NT2/D1 (cell line): Measurements from ENCODE around the gene CNTN5.
A peak's percentile ranks its signal among the peaks of the same experiment; 100 is the strongest.

ENCODE experiments used
- DNase-seq: peaks from one replicate; pipeline ENCODE4 v3.0.0-alpha.2; 2011; ENCODE audit warnings: low read depth, low spot score
- H3K27me3 ChIP-seq: 2 replicates; pipeline ENCODE4 v1.6.0; 2011; ENCODE audit warnings: mild to moderate bottlenecking; ENCODE audit not compliant: insufficient read length, insufficient read depth
- H3K36me3 ChIP-seq: 2 replicates; pipeline ENCODE4 v1.6.1; 2011; ENCODE audit warnings: mild to moderate bottlenecking, low read length, mixed read lengths; ENCODE audit not compliant: insufficient read depth, insufficient read length
- H3K4me1 ChIP-seq: 2 replicates; pipeline ENCODE4 v1.5.1; 2011; ENCODE audit not compliant: insufficient read depth, insufficient read length
- H3K4me3 ChIP-seq: 2 replicates; pipeline ENCODE4 v1.5.1; 2011; ENCODE audit warnings: low read depth; ENCODE audit not compliant: insufficient read length
- H3K9ac ChIP-seq: 2 replicates; pipeline ENCODE4 v1.6.0; 2011; ENCODE audit warnings: low read depth; ENCODE audit not compliant: insufficient read length
- H3K9me3 ChIP-seq: 2 replicates; pipeline ENCODE4 v1.5.1; 2011; ENCODE audit warnings: mild to moderate bottlenecking, low read length; ENCODE audit not compliant: insufficient read depth
- SUZ12 ChIP-seq: IDR thresholded peaks from 2 replicates; pipeline ENCODE4 v1.6.1; 2011; ENCODE audit not compliant: insufficient read length, insufficient read depth; ENCODE audit errors: extremely low read depth
- YY1 ChIP-seq: IDR thresholded peaks from 2 replicates; pipeline ENCODE4 v1.6.1; 2011; ENCODE audit not compliant: insufficient read length, insufficient read depth
- ZNF274 ChIP-seq: IDR thresholded peaks from 2 replicates; pipeline ENCODE4 v1.6.1; 2011; ENCODE audit warnings: mild to moderate bottlenecking, low read depth, low read length

The CNTN5 gene

GRCh38 chr11:100008417-100008816 lies 987.7 kb downstream of the CNTN5 start:
- H3K9ac ChIP-seq, result no peak overlapping the region
- no peak for DNase-seq
- H3K4me1 ChIP-seq, result no peaks in the 10 kb centered on the region
- H3K36me3 ChIP-seq, result no peaks in the 10 kb centered on the region
- no peaks in the 10 kb centered on the region for H3K27me3 ChIP-seq
- H3K4me3 ChIP-seq, result no peak overlapping the region
- no peaks in the 10 kb centered on the region for H3K9me3 ChIP-seq
- TF ChIP-seq YY1 (no peak), ZNF274 (no peak), SUZ12 (no peak)

- no peaks in the 10 kb centered on the region for H3K9me3 ChIP-seq
- no peak overlapping the region for H3K9ac ChIP-seq
- no peaks in the 10 kb centered on the region for H3K4me1 ChIP-seq
- TF ChIP-seq SUZ12 (no peak), ZNF274 (no peak), YY1 (no peak)
- H3K36me3 ChIP-seq, result no peaks in the 10 kb centered on the region
- H3K4me3 ChIP-seq, result no peak overlapping the region
- DNase-seq, result no peak
- no peaks in the 10 kb centered on the region for H3K27me3 ChIP-seq
Measured at GRCh38 chr11:100009728-100010127, 989.0 kb downstream of the CNTN5 start.

- DNase-seq, result peak; percentile 13
- no peaks in the 10 kb centered on the region for H3K36me3 ChIP-seq
- no peak overlapping the region for H3K4me3 ChIP-seq
- H3K4me1 ChIP-seq, result no peaks in the 10 kb centered on the region
- no peak for TF ChIP-seq SUZ12
- no peak for TF ChIP-seq YY1
- TF ChIP-seq ZNF274, result no peak
- H3K9me3 ChIP-seq, result no peaks in the 10 kb centered on the region
- H3K9ac ChIP-seq, result no peak overlapping the region
- no peaks in the 10 kb centered on the region for H3K27me3 ChIP-seq
Measured at GRCh38 chr11:100010393-100010792, 989.6 kb downstream of the CNTN5 start.

- Histone ChIP-seq H3K4me3 (no peak overlapping the region), H3K36me3 (no peaks in the 10 kb centered on the region), H3K27me3 (no peaks in the 10 kb centered on the region), H3K9me3 (no peaks in the 10 kb centered on the region), H3K4me1 (no peaks in the 10 kb centered on the region), H3K9ac (no peak overlapping the region)
- no peak for DNase-seq
- TF ChIP-seq YY1, result no peak
- TF ChIP-seq SUZ12, result no peak
- no peak for TF ChIP-seq ZNF274
Measured at GRCh38 chr11:100011697-100012096, 990.9 kb downstream of the CNTN5 start.

GRCh38 chr11:100013011-100013410 lies 992.3 kb downstream of the CNTN5 start:
- Histone ChIP-seq H3K4me3 (no peak overlapping the region), H3K4me1 (no peaks in the 10 kb centered on the region), H3K9me3 (no peaks in the 10 kb centered on the region), H3K27me3 (no peaks in the 10 kb centered on the region), H3K36me3 (no peaks in the 10 kb centered on the region), H3K9ac (no peak overlapping the region)
- TF ChIP-seq YY1, result no peak
- TF ChIP-seq SUZ12, result no peak
- no peak for TF ChIP-seq ZNF274
- no peak for DNase-seq

GRCh38 chr11:100031973-100032372 lies 1011.2 kb downstream of the CNTN5 start:
- no peak for DNase-seq
- no peaks in the 10 kb centered on the region for H3K36me3 ChIP-seq
- H3K4me1 ChIP-seq, result no peaks in the 10 kb centered on the region
- no peaks in the 10 kb centered on the region for H3K27me3 ChIP-seq
- H3K4me3 ChIP-seq, result no peak overlapping the region
- no peak overlapping the region for H3K9ac ChIP-seq
- H3K9me3 ChIP-seq, result no peaks in the 10 kb centered on the region
- no peak for TF ChIP-seq YY1
- no peak for TF ChIP-seq ZNF274
- TF ChIP-seq SUZ12, result no peak

GRCh38 chr11:100061006-100061405 lies 1040.3 kb downstream of the CNTN5 start:
- Histone ChIP-seq H3K36me3 (no peaks in the 10 kb centered on the region), H3K9ac (no peak overlapping the region), H3K4me1 (no peaks in the 10 kb centered on the region), H3K27me3 (no peaks in the 10 kb centered on the region), H3K4me3 (no peak overlapping the region), H3K9me3 (no peaks in the 10 kb centered on the region)
- TF ChIP-seq SUZ12, result no peak
- no peak for TF ChIP-seq ZNF274
- TF ChIP-seq YY1, result no peak
- no peak for DNase-seq
